Gastroesophageal sphincter (tissue), 3 donors: Measurements from ENCODE around the gene TTC23.

Experiments used
- CTCF ChIP-seq, 4 experiments: fragments of 200-600 bp in 2 of 4; fragments of 450-650 bp in 2 of 4; sonication (generic) in 1 of 4; IDR thresholded peaks; one replicate each; pipeline ENCODE4 v1.5.1; 2017 to 2019; ENCODE audit warnings: antibody characterized with exemption in 4 of 4, mild to moderate bottlenecking in 2 of 4, moderate library complexity in 2 of 4
- POLR2A ChIP-seq, 2 donors: fragments of 450-650 bp; IDR thresholded peaks; one replicate each; pipeline ENCODE4 v1.6.1; 2017; ENCODE audit warnings: antibody characterized with exemption in 2 of 2, mild to moderate bottlenecking in 2 of 2, moderate library complexity in 1 of 2
- POLR2AphosphoS5 ChIP-seq: sonication (generic); formaldehyde crosslinking; IDR thresholded peaks from one replicate; pipeline ENCODE4 v1.6.1; 2017; ENCODE audit warnings: antibody characterized with exemption

GRCh38 chr15:99130314-99130713 lies 119.1 kb downstream of the TTC23 start:
- no peak for TF ChIP-seq CTCF (IDR thresholded peaks at IDR 0.05)
- TF ChIP-seq POLR2A (IDR thresholded peaks at IDR 0.05) = no peak
- TF ChIP-seq POLR2AphosphoS5 = no peak
